Mammary epithelial cell (primary cell): ENCODE data around the gene BCL10.

Experiments used
- CTCF ChIP-seq, 2 donors: IDR thresholded peaks in 1 of 2; conservative IDR thresholded peaks in 1 of 2; 2 replicates each; pipeline ENCODE4 v1.5.1; 2011 to 2012; ENCODE audit warnings: inconsistent platforms in 2 of 2, low read length in 2 of 2, mild to moderate bottlenecking in 2 of 2, control low read depth in 1 of 2, low read depth in 1 of 2; ENCODE audit not compliant: insufficient read depth in 1 of 2; ENCODE audit errors: extremely low read depth in 1 of 2
- EZH2 ChIP-seq: IDR thresholded peaks from 2 replicates; pipeline ENCODE4 v1.6.1; 2012; ENCODE audit warnings: low read length, inconsistent platforms, borderline replicate concordance

- TF ChIP-seq CTCF (conservative IDR thresholded peaks at IDR 0.05 in 1 of 2, IDR thresholded peaks at IDR 0.05 in 1 of 2; ENCODE audit: extremely low read depth in 1 of 2, insufficient read depth in 1 of 2, low read depth in 1 of 2, low read length in 2 of 2): no peak
- TF ChIP-seq EZH2: no peak
Measured at GRCh38 chr1:85300140-85300539, 23.7 kb upstream of the BCL10 start.
